Measurements from ENCODE around the gene CRMP1.

The CRMP1 gene

DNA sequence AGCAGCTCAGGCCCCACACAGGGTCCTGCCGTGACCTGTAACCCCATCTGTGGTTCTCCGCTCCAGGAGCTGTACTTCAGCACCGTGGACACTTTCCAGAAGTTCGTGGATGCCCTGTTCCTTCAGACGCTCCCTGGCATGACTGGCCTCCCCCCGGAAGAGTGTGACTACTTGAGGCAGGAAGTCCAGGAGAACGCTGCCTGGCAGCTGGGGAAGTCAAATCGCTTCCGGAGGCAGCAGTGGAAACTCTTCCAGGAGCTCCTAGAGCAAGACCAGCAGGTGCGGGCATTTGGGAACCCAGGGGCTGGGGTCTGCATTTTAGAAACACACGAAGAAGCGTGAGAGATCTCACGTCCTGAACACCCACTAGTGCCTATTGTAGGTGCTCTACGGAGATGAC is 109.4 kb downstream of the CRMP1 start:
- TF ChIP-seq, protein P1, sequence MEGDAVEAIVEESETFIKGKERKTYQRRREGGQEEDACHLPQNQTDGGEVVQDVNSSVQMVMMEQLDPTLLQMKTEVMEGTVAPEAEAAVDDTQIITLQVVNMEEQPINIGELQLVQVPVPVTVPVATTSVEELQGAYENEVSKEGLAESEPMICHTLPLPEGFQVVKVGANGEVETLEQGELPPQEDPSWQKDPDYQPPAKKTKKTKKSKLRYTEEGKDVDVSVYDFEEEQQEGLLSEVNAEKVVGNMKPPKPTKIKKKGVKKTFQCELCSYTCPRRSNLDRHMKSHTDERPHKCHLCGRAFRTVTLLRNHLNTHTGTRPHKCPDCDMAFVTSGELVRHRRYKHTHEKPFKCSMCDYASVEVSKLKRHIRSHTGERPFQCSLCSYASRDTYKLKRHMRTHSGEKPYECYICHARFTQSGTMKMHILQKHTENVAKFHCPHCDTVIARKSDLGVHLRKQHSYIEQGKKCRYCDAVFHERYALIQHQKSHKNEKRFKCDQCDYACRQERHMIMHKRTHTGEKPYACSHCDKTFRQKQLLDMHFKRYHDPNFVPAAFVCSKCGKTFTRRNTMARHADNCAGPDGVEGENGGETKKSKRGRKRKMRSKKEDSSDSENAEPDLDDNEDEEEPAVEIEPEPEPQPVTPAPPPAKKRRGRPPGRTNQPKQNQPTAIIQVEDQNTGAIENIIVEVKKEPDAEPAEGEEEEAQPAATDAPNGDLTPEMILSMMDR (IDR thresholded peaks at IDR 0.05), result no peak
- Mint-ChIP-seq H3K9me3 (peaks cover 16% of the 10 kb centered on the region), H3K4me1 (no peaks in the 10 kb centered on the region), H3K27ac (peak overlapping the region; percentile 58), H3K4me3 (no peak overlapping the region), H3K27me3 (ENCODE audit: low read depth, poor library complexity) (no peaks in the 10 kb centered on the region), H3K36me3 (ENCODE audit: low read depth) (peaks cover 66% of the 10 kb centered on the region)
- DNase-seq, result no peak

GRCh38 chr4:5782829-5783476 is 109.9 kb downstream of the CRMP1 start:
- no peak for DNase-seq
- no peaks in the 10 kb centered on the region for H3K4me1 Mint-ChIP-seq
- H3K4me3 Mint-ChIP-seq, result no peak overlapping the region
- H3K36me3 Mint-ChIP-seq (ENCODE audit: low read depth), result peaks cover 61% of the 10 kb centered on the region
- H3K9me3 Mint-ChIP-seq, result peaks cover 12% of the 10 kb centered on the region
- H3K27ac Mint-ChIP-seq, result peak overlapping the region; percentile 40
- TF ChIP-seq, protein P1 (IDR thresholded peaks at IDR 0.05), result no peak
- H3K27me3 Mint-ChIP-seq (ENCODE audit: low read depth, poor library complexity), result no peaks in the 10 kb centered on the region

GRCh38 chr4:5781691-5782090 is 111.2 kb downstream of the CRMP1 start:
- peaks cover 59% of the 10 kb centered on the region for H3K36me3 Mint-ChIP-seq (ENCODE audit: low read depth)
- H3K4me3 Mint-ChIP-seq, result no peak overlapping the region
- no peak for DNase-seq
- no peaks in the 10 kb centered on the region for H3K27me3 Mint-ChIP-seq (ENCODE audit: low read depth, poor library complexity)
- no peak overlapping the region for H3K27ac Mint-ChIP-seq
- peaks cover 11% of the 10 kb centered on the region for H3K9me3 Mint-ChIP-seq
- TF ChIP-seq, protein P1 (IDR thresholded peaks at IDR 0.05), result no peak
- no peaks in the 10 kb centered on the region for H3K4me1 Mint-ChIP-seq

DNA sequence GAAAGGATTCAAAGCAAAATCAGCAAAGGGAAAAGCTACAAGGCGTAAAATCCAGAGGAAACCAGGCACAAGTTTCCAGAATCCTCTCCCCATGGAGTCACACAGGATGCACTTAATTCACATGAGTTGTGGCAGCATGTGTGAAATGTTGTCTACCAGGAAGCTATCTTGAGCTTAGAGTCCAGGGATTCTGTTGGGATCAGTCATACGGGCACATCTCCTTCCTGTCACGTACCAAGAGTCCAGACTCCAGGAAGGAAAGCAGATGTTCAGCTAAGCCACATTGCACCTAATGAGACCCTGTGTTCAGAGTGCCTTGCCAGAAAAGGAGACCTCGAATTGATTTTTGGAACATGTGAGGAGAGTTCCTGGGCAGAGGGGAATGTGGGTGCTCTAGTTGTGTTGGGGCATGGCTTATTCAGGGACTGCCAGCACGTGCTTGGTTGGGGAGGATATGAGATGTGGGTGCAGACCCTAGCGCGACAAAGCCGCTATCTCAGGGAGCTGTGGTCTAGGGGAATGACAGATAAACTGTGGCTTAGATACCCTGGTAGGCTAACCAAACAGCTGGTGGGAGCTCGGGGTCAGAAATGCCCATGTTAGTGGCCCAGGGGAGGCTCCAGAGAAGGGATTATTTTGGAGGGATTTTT is 111.9 kb downstream of the CRMP1 start:
- H3K9me3 Mint-ChIP-seq, result peaks cover 19% of the 10 kb centered on the region
- H3K27ac Mint-ChIP-seq, result peak overlapping the region; percentile 88
- H3K4me3 Mint-ChIP-seq, result no peak overlapping the region
- no peaks in the 10 kb centered on the region for H3K4me1 Mint-ChIP-seq
- H3K27me3 Mint-ChIP-seq (ENCODE audit: low read depth, poor library complexity), result peaks cover 3% of the 10 kb centered on the region
- peaks cover 59% of the 10 kb centered on the region for H3K36me3 Mint-ChIP-seq (ENCODE audit: low read depth)
- DNase-seq, result no peak
- TF ChIP-seq, protein P1 (IDR thresholded peaks at IDR 0.05), result no peak

DNA sequence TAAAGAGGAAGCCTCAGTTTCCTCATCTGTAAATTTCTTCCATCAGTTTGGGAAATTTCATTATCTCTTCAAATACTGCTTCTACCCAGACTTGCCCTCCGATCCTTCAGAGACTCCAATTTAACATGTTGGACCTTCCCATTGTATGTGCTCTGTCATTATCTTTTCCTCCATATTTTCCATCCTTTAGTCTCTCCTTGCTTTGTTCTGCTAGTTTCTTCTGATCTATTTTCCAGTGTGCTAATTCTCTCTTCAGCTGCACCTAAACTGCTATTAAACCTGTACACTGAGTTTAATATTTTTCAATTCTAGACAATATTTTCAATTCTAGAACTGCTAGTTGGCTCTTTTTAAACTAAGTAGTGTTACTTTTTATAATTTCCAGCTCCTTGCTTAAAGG is 116.4 kb downstream of the CRMP1 start:
- TF ChIP-seq, protein P1 (IDR thresholded peaks at IDR 0.05), result no peak
- Mint-ChIP-seq H3K27ac (no peak overlapping the region), H3K4me1 (peaks cover 30% of the 10 kb centered on the region), H3K27me3 (ENCODE audit: low read depth, poor library complexity) (peaks cover 7% of the 10 kb centered on the region), H3K4me3 (no peak overlapping the region), H3K9me3 (peaks cover 36% of the 10 kb centered on the region), H3K36me3 (ENCODE audit: low read depth) (peaks cover 53% of the 10 kb centered on the region)
- no peak for DNase-seq

Measured in nephron progenitor cell (in vitro differentiated cells).